ENCODE measurements around the gene CCDC30. TPM values are rescaled to one million over a fixed set of nuclear protein-coding genes. Genes with fewer than 3 reads are reported as not detected.
A peak's percentile ranks its signal among the peaks of the same experiment; 100 is the strongest.

Gene CCDC30
- 2.0 and 2.8 TPM in 2 replicates for total RNA-seq (ENCODE audit: low replicate concordance)

GRCh38 chr1:42462828-42463763 is at the start of gene CCDC30:
Gene CCDC30 (plus strand): TSS chr1:42463286. CDS start chr1:42480552, 17,266 bp downstream.
- no peaks in the 10 kb centered on the region for H3K36me3 ChIP-seq
- no peaks in the 10 kb centered on the region for H3K27me3 Mint-ChIP-seq (ENCODE audit: insufficient read depth, low read depth)

DNA sequence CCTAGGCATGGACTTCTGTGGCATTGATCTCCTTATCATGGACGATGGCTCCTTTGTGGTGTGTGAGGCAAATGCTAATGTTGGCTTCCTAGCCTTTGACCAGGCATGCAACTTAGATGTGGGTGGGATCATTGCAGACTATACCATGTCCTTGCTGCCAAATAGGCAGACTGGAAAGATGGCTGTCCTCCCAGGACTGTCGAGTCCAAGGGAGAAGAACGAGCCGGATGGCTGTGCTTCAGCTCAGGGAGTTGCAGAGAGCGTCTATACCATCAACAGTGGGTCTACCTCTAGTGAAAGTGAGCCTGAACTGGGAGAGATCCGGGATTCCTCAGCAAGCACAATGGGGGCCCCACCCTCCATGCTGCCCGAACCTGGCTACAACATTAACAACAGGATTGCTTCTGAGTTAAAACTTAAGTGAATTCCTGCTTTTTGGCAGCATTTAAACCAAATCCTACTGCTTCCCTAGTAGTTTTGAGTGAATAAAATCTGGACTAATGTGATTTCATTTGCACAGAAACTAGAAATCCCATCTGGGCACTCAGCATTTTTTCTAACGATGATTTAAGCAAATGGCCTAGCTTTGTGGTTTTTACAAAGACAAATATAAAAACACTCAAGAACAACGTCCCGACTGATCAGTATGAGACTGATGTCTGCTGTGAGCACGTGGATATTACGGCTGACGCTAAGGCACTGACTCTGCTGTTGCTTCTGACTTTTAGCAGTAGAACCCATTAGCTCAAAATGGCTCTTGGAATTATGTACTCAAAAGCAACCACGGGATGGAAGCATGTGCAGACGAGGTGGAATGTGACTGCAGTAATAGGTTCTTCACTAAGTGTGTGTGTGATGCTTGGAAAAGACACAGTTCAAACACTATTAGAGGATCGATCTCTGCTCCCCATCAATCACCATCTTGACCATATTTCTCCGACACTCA is 48.3 kb upstream of the CCDC30 start:
- DNase-seq (ENCODE audit: low spot score): no peak
- no peak overlapping the region for H3K4me2 ChIP-seq
- H3F3A ChIP-seq (ENCODE audit: low read depth): peaks cover 11% of the 10 kb centered on the region
- H3K4me1 Mint-ChIP-seq: peaks cover 6% of the 10 kb centered on the region
- H3K9me3 ChIP-seq (ENCODE audit: low read depth): no peaks in the 10 kb centered on the region
- no peaks in the 10 kb centered on the region for H3K27me3 ChIP-seq
- H3K27ac ChIP-seq: no peak overlapping the region
- TF ChIP-seq, protein P1, sequence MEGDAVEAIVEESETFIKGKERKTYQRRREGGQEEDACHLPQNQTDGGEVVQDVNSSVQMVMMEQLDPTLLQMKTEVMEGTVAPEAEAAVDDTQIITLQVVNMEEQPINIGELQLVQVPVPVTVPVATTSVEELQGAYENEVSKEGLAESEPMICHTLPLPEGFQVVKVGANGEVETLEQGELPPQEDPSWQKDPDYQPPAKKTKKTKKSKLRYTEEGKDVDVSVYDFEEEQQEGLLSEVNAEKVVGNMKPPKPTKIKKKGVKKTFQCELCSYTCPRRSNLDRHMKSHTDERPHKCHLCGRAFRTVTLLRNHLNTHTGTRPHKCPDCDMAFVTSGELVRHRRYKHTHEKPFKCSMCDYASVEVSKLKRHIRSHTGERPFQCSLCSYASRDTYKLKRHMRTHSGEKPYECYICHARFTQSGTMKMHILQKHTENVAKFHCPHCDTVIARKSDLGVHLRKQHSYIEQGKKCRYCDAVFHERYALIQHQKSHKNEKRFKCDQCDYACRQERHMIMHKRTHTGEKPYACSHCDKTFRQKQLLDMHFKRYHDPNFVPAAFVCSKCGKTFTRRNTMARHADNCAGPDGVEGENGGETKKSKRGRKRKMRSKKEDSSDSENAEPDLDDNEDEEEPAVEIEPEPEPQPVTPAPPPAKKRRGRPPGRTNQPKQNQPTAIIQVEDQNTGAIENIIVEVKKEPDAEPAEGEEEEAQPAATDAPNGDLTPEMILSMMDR (IDR thresholded peaks at IDR 0.05): no peak
- TF ChIP-seq EZH2phosphoT487 (IDR thresholded peaks at IDR 0.05): no peak
- no peak for TF ChIP-seq EZH2 (IDR thresholded peaks at IDR 0.05)
- peaks cover 14% of the 10 kb centered on the region for H3K4me1 ChIP-seq
- H3K9ac ChIP-seq: no peak overlapping the region
- peaks cover 2% of the 10 kb centered on the region for H3K27me3 Mint-ChIP-seq (ENCODE audit: insufficient read depth, low read depth)
- H3K27ac Mint-ChIP-seq: no peak overlapping the region
- no peaks in the 10 kb centered on the region for H3K36me3 Mint-ChIP-seq
- no peak overlapping the region for H3K4me3 ChIP-seq
- no peaks in the 10 kb centered on the region for H4K20me1 ChIP-seq (ENCODE audit: low read depth)
- no peaks in the 10 kb centered on the region for H3K79me2 ChIP-seq (ENCODE audit: low read depth)
- H3K9me3 Mint-ChIP-seq: no peaks in the 10 kb centered on the region
- no peaks in the 10 kb centered on the region for H3K36me3 ChIP-seq
- no peak overlapping the region for H3K4me3 Mint-ChIP-seq
- H2AFZ ChIP-seq (replicated peaks): no peak overlapping the region

More at GRCh38 chr1:42462828-42463763, at the start of gene CCDC30:
- H2AFZ ChIP-seq (replicated peaks): peak within 1 kb of the TSS; percentile 67
- no peaks in the 10 kb centered on the region for H4K20me1 ChIP-seq (ENCODE audit: low read depth)
- no peak within 1 kb of the TSS for H3K9ac ChIP-seq
- H3K4me3 ChIP-seq: peak within 1 kb of the TSS; percentile 77
- H3K4me3 Mint-ChIP-seq: peak within 1 kb of the TSS; percentile 83
- peaks cover 9% of the 10 kb centered on the region for H3K4me1 ChIP-seq
- peaks cover 7% of the 10 kb centered on the region for H3K36me3 Mint-ChIP-seq
- H3K9me3 ChIP-seq (ENCODE audit: low read depth): no peaks in the 10 kb centered on the region
- H3K4me2 ChIP-seq: peak within 1 kb of the TSS; percentile 84
- no peak within 1 kb of the TSS for H3K27ac ChIP-seq
- peak within 1 kb of the TSS; percentile 95 for H3K27ac Mint-ChIP-seq
- peaks cover 6% of the 10 kb centered on the region for H3K79me2 ChIP-seq (ENCODE audit: low read depth)
- H3K27me3 ChIP-seq: no peaks in the 10 kb centered on the region
- DNase-seq (ENCODE audit: low spot score): peak; percentile 99
- TF ChIP-seq, protein P1 (IDR thresholded peaks at IDR 0.05): no peak
- TF ChIP-seq EZH2phosphoT487 (IDR thresholded peaks at IDR 0.05): no peak
- TF ChIP-seq EZH2 (IDR thresholded peaks at IDR 0.05): no peak
- H3K9me3 Mint-ChIP-seq: no peaks in the 10 kb centered on the region
- peaks cover 19% of the 10 kb centered on the region for H3F3A ChIP-seq (ENCODE audit: low read depth)
- H3K4me1 Mint-ChIP-seq: peaks cover 23% of the 10 kb centered on the region

- Histone ChIP-seq H4K20me1 (ENCODE audit: low read depth) (no peaks in the 10 kb centered on the region), H3K27ac (no peak overlapping the region), H3K4me3 (no peak overlapping the region), H3K4me2 (no peak overlapping the region), H3K36me3 (no peaks in the 10 kb centered on the region), H2AFZ (replicated peaks) (no peak overlapping the region), H3K27me3 (no peaks in the 10 kb centered on the region), H3K79me2 (ENCODE audit: low read depth) (no peaks in the 10 kb centered on the region), H3K9ac (no peak overlapping the region), H3K4me1 (peaks cover 18% of the 10 kb centered on the region), H3F3A (ENCODE audit: low read depth) (peaks cover 11% of the 10 kb centered on the region), H3K9me3 (ENCODE audit: low read depth) (no peaks in the 10 kb centered on the region)
- TF ChIP-seq EZH2phosphoT487 (IDR thresholded peaks at IDR 0.05) (no peak), EZH2 (IDR thresholded peaks at IDR 0.05) (no peak)
- TF ChIP-seq, protein P1 (IDR thresholded peaks at IDR 0.05): no peak
- Mint-ChIP-seq H3K36me3 (no peaks in the 10 kb centered on the region), H3K9me3 (no peaks in the 10 kb centered on the region), H3K27ac (no peak overlapping the region), H3K27me3 (ENCODE audit: insufficient read depth, low read depth) (peaks cover 2% of the 10 kb centered on the region), H3K4me1 (peaks cover 20% of the 10 kb centered on the region), H3K4me3 (no peak overlapping the region)
- no peak for DNase-seq (ENCODE audit: low spot score)
Observed at GRCh38 chr1:42417166-42417565, 45.9 kb upstream of the CCDC30 start.

All from neural progenitor cell (in vitro differentiated cells).